Breast epithelium (tissue), 3 donors: ENCODE measurements around the gene NR2E1.

Experiments
- CTCF ChIP-seq, 3 donors: fragments of 450-650 bp; IDR thresholded peaks; one replicate each; pipeline ENCODE4 v1.5.1; 2016 to 2017; ENCODE audit warnings: antibody characterized with exemption in 3 of 3, mild to moderate bottlenecking in 3 of 3, moderate library complexity in 3 of 3
- POLR2A ChIP-seq: fragments of 450-650 bp; IDR thresholded peaks from one replicate; pipeline ENCODE4 v1.6.1; 2016; ENCODE audit warnings: antibody characterized with exemption, mild to moderate bottlenecking, moderate library complexity
- POLR2AphosphoS5 ChIP-seq, 3 donors: sonication (generic); formaldehyde crosslinking; IDR thresholded peaks; one replicate each; pipeline ENCODE4 v1.6.1; 2017; ENCODE audit warnings: antibody characterized with exemption in 3 of 3

DNA sequence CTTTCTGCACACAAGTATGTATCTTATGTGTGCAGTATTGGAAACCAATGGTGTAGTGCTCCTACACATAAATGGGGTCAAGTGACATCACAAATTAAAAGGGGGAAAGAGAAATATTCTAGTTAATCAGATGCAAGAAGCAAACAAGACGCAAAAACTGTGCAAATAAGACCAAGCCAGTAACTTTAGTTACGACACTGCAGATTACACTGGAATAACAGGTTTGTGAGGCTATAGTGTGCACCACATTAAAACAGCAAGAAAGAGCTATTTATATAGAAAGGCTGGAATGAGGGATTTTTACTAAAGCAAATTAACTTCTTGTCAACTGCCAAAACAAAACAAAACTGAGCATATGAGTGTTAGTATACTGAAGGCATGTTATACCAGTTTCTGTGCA is 45.8 kb downstream of the NR2E1 start:
- TF ChIP-seq CTCF (IDR thresholded peaks at IDR 0.05), result no peak
- no peak for TF ChIP-seq POLR2A
- no peak for TF ChIP-seq POLR2AphosphoS5 (IDR thresholded peaks at IDR 0.05)
